Liver (tissue), 3 donors: ENCODE measurements around the gene CBX8.

Experiments
- CTCF ChIP-seq: fragments of 150-350 bp; IDR thresholded peaks from 2 replicates; pipeline ENCODE4 v1.5.1; 2017; ENCODE audit warnings: improper control_type of control experiment, low read depth, low read length; ENCODE audit not compliant: missing input control
- EGR1 ChIP-seq, 2 donors: IDR thresholded peaks; 2 replicates each; pipeline ENCODE4 v1.6.1; 2016 to 2018; ENCODE audit warnings: antibody characterized with exemption in 2 of 2, low read depth in 2 of 2
- FOXA1 ChIP-seq: IDR thresholded peaks from 2 replicates; pipeline ENCODE4 v1.6.1; 2016; ENCODE audit warnings: antibody characterized with exemption
- GABPA ChIP-seq, 2 donors: IDR thresholded peaks in 1 of 2; conservative IDR thresholded peaks in 1 of 2; 2 replicates each; pipeline ENCODE4 v1.6.1; 2016; ENCODE audit warnings: antibody characterized with exemption in 2 of 2, mild to moderate bottlenecking in 1 of 2, moderate library complexity in 1 of 2
- JUND ChIP-seq, 2 donors: IDR thresholded peaks; 2 replicates each; pipeline ENCODE4 v1.6.1; 2016; ENCODE audit warnings: antibody characterized with exemption in 2 of 2
- MAX ChIP-seq: IDR thresholded peaks from 2 replicates; pipeline ENCODE4 v1.6.1; 2016; ENCODE audit warnings: antibody characterized with exemption
- REST ChIP-seq: IDR thresholded peaks from 2 replicates; pipeline ENCODE4 v1.6.1; 2016; ENCODE audit warnings: antibody characterized with exemption, mild to moderate bottlenecking
- SP1 ChIP-seq: IDR thresholded peaks from 2 replicates; pipeline ENCODE4 v1.6.1; 2018; ENCODE audit warnings: antibody characterized with exemption, mild to moderate bottlenecking
- TAF1 ChIP-seq: conservative IDR thresholded peaks from 2 replicates; pipeline ENCODE4 v1.6.1; 2016; ENCODE audit warnings: antibody characterized with exemption, mild to moderate bottlenecking
- donor health status: healthy.
- donor health status: healthy.

DNA sequence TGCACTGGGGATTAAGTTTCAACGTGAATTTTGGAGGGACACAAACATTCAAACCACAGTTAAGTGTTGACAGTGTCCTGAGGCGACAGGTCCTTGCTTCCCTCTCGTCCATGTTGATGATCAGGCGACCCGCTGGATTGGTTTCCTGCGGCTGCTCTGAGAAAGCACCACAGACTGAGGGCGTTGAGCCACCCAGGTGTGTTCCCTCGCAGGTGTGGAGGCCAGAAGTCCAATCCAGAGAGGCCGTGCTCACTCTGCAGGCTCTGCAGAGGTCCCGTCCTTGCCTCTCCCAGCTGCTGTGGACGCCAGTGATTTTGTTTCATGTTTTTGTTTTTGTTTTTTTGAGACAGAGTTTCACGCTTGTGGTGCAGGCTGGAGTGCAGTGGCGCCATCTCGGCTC is 41.3 kb downstream of the CBX8 start:
- TF ChIP-seq CTCF: no peak
- no peak for TF ChIP-seq MAX
- TF ChIP-seq TAF1: no peak
- TF ChIP-seq REST: no peak
- TF ChIP-seq SP1: no peak
- no peak for TF ChIP-seq FOXA1
- TF ChIP-seq JUND (IDR thresholded peaks at IDR 0.05): no peak
- no peak for TF ChIP-seq EGR1 (IDR thresholded peaks at IDR 0.05; ENCODE audit: low read depth in 2 of 2)
- TF ChIP-seq GABPA (IDR thresholded peaks at IDR 0.05 in 1 of 2, conservative IDR thresholded peaks at IDR 0.05 in 1 of 2): no peak
